Measurements from ENCODE around the gene CKAP5. TPM values are rescaled to one million over a fixed set of nuclear protein-coding genes. Genes with fewer than 3 reads are reported as not detected.

The CKAP5 gene
- total RNA-seq, 1 experiment from 2014 or later = 166 TPM

GRCh38 chr11:46706886-46707285 lies 139.2 kb downstream of the CKAP5 start:
- intact Hi-C loops (cut with micrococcal nuclease) = no loop called here
- POLR2A ChIA-PET = no interaction called here

More at GRCh38 chr11:46706886-46707285, 139.2 kb downstream of the CKAP5 start:
- Histone ChIP-seq H3K4me3 (replicated peaks in 1 of 2; ENCODE audit: low read depth in 1 of 2, low read length in 2 of 2) (no peak overlapping the region), H3K36me3 (ENCODE audit: control insufficient read depth in 1 of 2, insufficient read depth in 2 of 2, low read length in 2 of 2) (peaks cover 23 to 25% of the 10 kb centered on the region in 2 experiments), H3K9ac (ENCODE audit: low read length) (no peak overlapping the region), H3K27ac (ENCODE audit: low read depth, low read length) (no peak overlapping the region), H3K9me3 (ENCODE audit: control insufficient read depth in 1 of 2, insufficient read depth in 1 of 2, low read depth in 1 of 2, low read length in 2 of 2) (no peaks in the 10 kb centered on the region), H3K4me1 (ENCODE audit: control insufficient read depth in 1 of 2, insufficient read depth in 2 of 2, low read length in 2 of 2) (peaks cover 2 to 7% of the 10 kb centered on the region in 2 experiments; a peak in 2 of 4 replicates), H3K27me3 (ENCODE audit: insufficient read depth, low read length) (no peaks in the 10 kb centered on the region), H3K79me2 (ENCODE audit: insufficient read depth, low read length) (peaks cover 13% of the 10 kb centered on the region), H3K9me2 (ENCODE audit: insufficient read depth) (no peaks in the 10 kb centered on the region), H2AFZ (ENCODE audit: low read depth, low read length, poor library complexity, severe bottlenecking) (no peak overlapping the region), H4K20me1 (ENCODE audit: insufficient read depth) (no peaks in the 10 kb centered on the region), H3K4me2 (ENCODE audit: low read length) (no peak overlapping the region)
- RAD21 ChIA-PET (ENCODE audit: low non-redundant PET in 1 of 2, low total read pairs in 2 of 2, uncharacterized antibody in 2 of 2, unreplicated experiment in 2 of 2) = no interaction called here
- no peak for DNase-seq (ENCODE audit: low read depth, low spot score)
- TF ChIP-seq POLR2A (IDR thresholded peaks at IDR 0.05; ENCODE audit: borderline replicate concordance, extremely low read depth, insufficient read depth, insufficient read length) (no peak), REST (IDR thresholded peaks at IDR 0.05; ENCODE audit: low read depth) (no peak), RAD21 (IDR thresholded peaks at IDR 0.05; ENCODE audit: low read depth) (no peak), TCF7L2 (IDR thresholded peaks at IDR 0.05; ENCODE audit: borderline replicate concordance, extremely low read depth, insufficient read depth, insufficient read length) (no peak), SIN3A (IDR thresholded peaks at IDR 0.05; ENCODE audit: low read depth) (no peak), ZFX (IDR thresholded peaks at IDR 0.05) (no peak), YY1 (IDR thresholded peaks at IDR 0.05; ENCODE audit: extremely low read depth, insufficient replicate concordance, low read depth, low read length) (no peak), FOSL1 (IDR thresholded peaks at IDR 0.05; ENCODE audit: low read depth) (no peak), JUND (IDR thresholded peaks at IDR 0.05) (no peak), CBX3 (IDR thresholded peaks at IDR 0.05; ENCODE audit: low read depth) (no peak), CEBPB (IDR thresholded peaks at IDR 0.05; ENCODE audit: low read depth) (no peak), ELF1 (IDR thresholded peaks at IDR 0.05; ENCODE audit: borderline replicate concordance, low read depth) (no peak)
- TF ChIP-seq, protein P1, sequence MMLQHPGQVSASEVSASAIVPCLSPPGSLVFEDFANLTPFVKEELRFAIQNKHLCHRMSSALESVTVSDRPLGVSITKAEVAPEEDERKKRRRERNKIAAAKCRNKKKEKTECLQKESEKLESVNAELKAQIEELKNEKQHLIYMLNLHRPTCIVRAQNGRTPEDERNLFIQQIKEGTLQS (IDR thresholded peaks at IDR 0.05) = no peak
- TF ChIP-seq, protein P2, sequence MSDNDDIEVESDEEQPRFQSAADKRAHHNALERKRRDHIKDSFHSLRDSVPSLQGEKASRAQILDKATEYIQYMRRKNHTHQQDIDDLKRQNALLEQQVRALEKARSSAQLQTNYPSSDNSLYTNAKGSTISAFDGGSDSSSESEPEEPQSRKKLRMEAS (IDR thresholded peaks at IDR 0.05) = no peak
- CTCF ChIA-PET = no interaction called here
- ATAC-seq = no peak
- no TSS peak for BruUV-seq (replicated peaks)
